Spleen (tissue), 11 donors: ENCODE results near the gene SKIC8. TPM values are rescaled to one million over a fixed set of nuclear protein-coding genes. Genes with fewer than 3 reads are reported as not detected.

ENCODE experiments used
- DNase-seq: peaks from one replicate; pipeline ENCODE4 v3.0.0-alpha.2; 2020
- H3K27ac ChIP-seq, 8 donors: fragments of 200-600 bp; sonication (generic) in 7 of 8; 1 replicate in 4 of 8; 2 replicates in 4 of 8; pipeline versions ENCODE4 v1.5.0 to v1.8.0; 2016 to 2021; ENCODE audit warnings: inconsistent platforms in 4 of 8, mild to moderate bottlenecking in 4 of 8, moderate library complexity in 1 of 8
- H3K27me3 ChIP-seq, 7 donors: fragments of 200-600 bp; sonication (generic) in 6 of 7; replicated peaks in 1 of 7; 1 replicate in 4 of 7; 2 replicates in 3 of 7; pipeline versions ENCODE4 v1.5.0 to v1.8.0; 2016 to 2021; ENCODE audit warnings: inconsistent platforms in 3 of 7, mild to moderate bottlenecking in 1 of 7
- H3K36me3 ChIP-seq, 6 donors: fragments of 200-600 bp; sonication (generic) in 5 of 6; 1 replicate in 4 of 6; 2 replicates in 2 of 6; pipeline versions ENCODE4 v1.5.0 to v1.8.0; 2016 to 2021; ENCODE audit warnings: inconsistent platforms in 2 of 6
- H3K4me1 ChIP-seq, 6 donors: fragments of 200-600 bp; sonication (generic) in 5 of 6; 1 replicate in 3 of 6; 2 replicates in 3 of 6; pipeline versions ENCODE4 v1.5.0 to v1.8.0; 2016 to 2021; ENCODE audit warnings: inconsistent platforms in 3 of 6
- H3K4me3 ChIP-seq, 8 donors: fragments of 200-600 bp; sonication (generic) in 7 of 8; 1 replicate in 4 of 8; 2 replicates in 4 of 8; pipeline versions ENCODE4 v1.5.0 to v1.8.0; 2016 to 2021; ENCODE audit warnings: inconsistent platforms in 4 of 8, mild to moderate bottlenecking in 4 of 8, moderate library complexity in 2 of 8
- H3K9me3 ChIP-seq, 8 donors: fragments of 200-600 bp; sonication (generic) in 7 of 8; 1 replicate in 4 of 8; 2 replicates in 4 of 8; pipeline versions ENCODE4 v1.5.0 to v1.8.0; 2016 to 2021; ENCODE audit warnings: inconsistent platforms in 4 of 8
- CTCF ChIP-seq, 11 experiments: fragments of 200-600 bp in 7 of 11; fragments of 450-650 bp in 4 of 11; sonication (generic) in 4 of 11; IDR thresholded peaks in 8 of 11; conservative IDR thresholded peaks in 3 of 11; 1 replicate in 7 of 11; 2 replicates in 4 of 11; pipeline versions ENCODE4 v1.4.0 to v1.8.0; 2016 to 2021; ENCODE audit warnings: antibody characterized with exemption in 11 of 11, inconsistent platforms in 4 of 11, mild to moderate bottlenecking in 1 of 11
- POLR2A ChIP-seq, 3 donors: fragments of 450-650 bp; IDR thresholded peaks; one replicate each; pipeline ENCODE4 v1.5.1; 2017; ENCODE audit warnings: antibody characterized with exemption in 3 of 3, mild to moderate bottlenecking in 1 of 3
- POLR2AphosphoS5 ChIP-seq, 3 donors: sonication (generic); formaldehyde crosslinking; IDR thresholded peaks; one replicate each; pipeline ENCODE4 v1.5.1; 2017; ENCODE audit warnings: antibody characterized with exemption in 3 of 3
- WGBS, 5 donors: extraction: QIAGEN DNeasy Blood & Tissue Kit in 3 of 5; methylation state at CpG; one replicate each; pipeline versions ENCODE4 v1.1.5 to v1.1.7; 2013 to 2018; 5-methylcytosine and 5-hydroxymethylcytosine counted together
- intact Hi-C: fragments of 100-400 bp; cut with DNase I; formaldehyde crosslinking; loops from one replicate; pipeline ENCODE4 v1.15.0; 2023; ENCODE audit warnings: low total_unique reads
- polyA plus RNA-seq, 3 donors: library from polyadenylated mRNA; stranded (reverse); fragments of 200-250 nt; gene quantifications; one replicate each; pipeline ENCODE4 v1.2.1, GENCODE V29; 2013
- total RNA-seq, 7 donors: library from RNA; depleted of rRNA in 3 of 7; stranded (reverse); fragments of >200 nt in 3 of 7; fragmentation: NEBNext Ultra II Directional in 4 of 7; extraction: Animal tissue kit (Norgen Biotek cat#: 25700) in 4 of 7; gene quantifications; one replicate each; pipeline versions ENCODE4 v1.1.0 to v1.2.1, GENCODE V29; 2016 to 2021
- donor health status: healthy with polysubstance abuse.
- donor health status: DM: no; HTN: no; CAD: no; lungs with moderate emphysema.
- donor health status: DM: no; HTN: no; CAD: no.
- donor health status: Bipolar disorder and iron deficiency.
- donor health status: healthy.
- donor health status: DM: no; HTN: no; CAD: no.
- donor health status: DM: yes; HTN: yes; CAD: no.

Gene SKIC8
- total and polyA plus RNA-seq, 10 donors: 33.3 to 60.6 (median 41.7) TPM

GRCh38 chr15:78321786-78322185 lies 22.4 kb upstream of the SKIC8 start:
- WGBS, 5 donors: 80 to 97% (median 86%) methylated on average over 4 of the region's 4 CpGs
- peak; percentile 58 for DNase-seq

DNA sequence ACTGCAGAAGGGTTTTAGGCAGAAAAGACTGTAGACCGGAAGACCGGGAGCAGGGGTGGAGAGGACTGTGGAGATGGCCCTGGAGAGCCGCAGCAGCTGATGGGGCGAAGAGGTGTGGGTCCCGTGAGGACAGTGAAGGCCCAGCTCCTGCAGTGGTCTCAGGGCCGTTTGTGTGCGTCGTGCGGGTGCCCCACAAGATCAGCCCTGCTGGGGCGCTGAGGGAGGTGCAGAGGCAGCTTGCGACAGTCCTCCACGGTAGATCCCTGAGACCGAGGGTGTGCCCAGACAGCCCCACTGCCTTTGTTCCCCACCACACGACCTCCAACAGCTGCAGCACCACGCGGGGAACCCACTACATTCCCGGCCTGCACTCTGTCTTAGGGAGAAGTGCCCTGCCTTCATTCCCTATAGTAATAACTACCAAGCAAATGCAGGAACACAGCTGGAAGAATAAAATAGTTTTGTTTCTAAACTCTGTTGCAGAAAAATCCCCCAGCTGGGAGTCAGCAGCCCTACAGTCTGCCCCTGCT lies 21.7 kb upstream of the SKIC8 start:
- peak; percentile 41 for DNase-seq

More at GRCh38 chr15:78321786-78322185, 22.4 kb upstream of the SKIC8 start:
- no peak overlapping the region for H3K4me3 ChIP-seq
- intact Hi-C loops: no loop called here
- peak overlapping the region in 4 of 8 donors; percentile 22 to 65 (median 49) for H3K27ac ChIP-seq
- TF ChIP-seq CTCF (IDR thresholded peaks at IDR 0.05 in 8 of 11, conservative IDR thresholded peaks at IDR 0.05 in 3 of 11): no peak
- no peak for TF ChIP-seq POLR2A (IDR thresholded peaks at IDR 0.05)
- TF ChIP-seq POLR2AphosphoS5 (IDR thresholded peaks at IDR 0.05): no peak
- H3K27me3 ChIP-seq: peaks cover 0 to 3% (median 0%) of the 10 kb centered on the region in 7 donors
- no peaks in the 10 kb centered on the region for H3K9me3 ChIP-seq
- no peaks in the 10 kb centered on the region for H3K36me3 ChIP-seq
- peaks cover 0 to 18% (median 0%) of the 10 kb centered on the region in 6 donors for H3K4me1 ChIP-seq

DNA sequence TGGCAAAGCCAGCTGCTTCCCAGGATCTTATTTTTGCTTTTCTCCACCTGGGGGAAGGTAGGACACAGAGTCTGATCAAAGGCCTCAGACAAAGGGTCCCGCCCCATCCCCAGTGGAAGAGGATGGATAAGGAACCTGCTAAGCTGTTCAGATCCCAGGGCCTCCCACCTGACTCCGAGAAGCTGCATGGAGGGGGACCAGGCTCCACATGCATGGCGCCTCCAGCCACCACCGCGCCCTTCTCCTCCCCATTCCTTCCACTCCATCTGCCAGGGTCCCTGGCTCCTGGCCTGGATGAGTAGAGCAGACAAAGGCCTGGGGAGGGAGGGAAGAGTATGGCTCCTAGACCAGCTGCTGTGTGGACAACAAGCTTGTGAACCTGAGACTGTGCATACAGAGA lies 20.8 kb upstream of the SKIC8 start:
- intact Hi-C loops: no loop called here
- Histone ChIP-seq H3K36me3 (no peaks in the 10 kb centered on the region), H3K27me3 (peaks cover 0 to 3% (median 0%) of the 10 kb centered on the region in 7 donors), H3K27ac (no peak overlapping the region), H3K4me3 (no peak overlapping the region), H3K9me3 (no peaks in the 10 kb centered on the region), H3K4me1 (peaks cover 0 to 18% (median 0%) of the 10 kb centered on the region in 6 donors)
- WGBS, 5 donors: 92 to 98% (median 95%) methylated on average over 5 of the region's 5 CpGs
- DNase-seq: peak; percentile 42
- TF ChIP-seq POLR2A (IDR thresholded peaks at IDR 0.05): no peak
- TF ChIP-seq CTCF (IDR thresholded peaks at IDR 0.05 in 8 of 11, conservative IDR thresholded peaks at IDR 0.05 in 3 of 11): no peak
- TF ChIP-seq POLR2AphosphoS5 (IDR thresholded peaks at IDR 0.05): no peak

More for the DNA sequence above, 21.7 kb upstream of the SKIC8 start:
- peaks cover 0 to 3% (median 0%) of the 10 kb centered on the region in 7 donors for H3K27me3 ChIP-seq
- peaks cover 0 to 18% (median 0%) of the 10 kb centered on the region in 6 donors for H3K4me1 ChIP-seq
- H3K4me3 ChIP-seq: no peak overlapping the region
- 73 to 89% (median 78%) methylated on average over 13 to 17 of the region's 17 CpGs for WGBS, 5 donors
- H3K27ac ChIP-seq: peak overlapping the region in 2 of 8 donors; percentile 35 to 65
- no peaks in the 10 kb centered on the region for H3K9me3 ChIP-seq
- H3K36me3 ChIP-seq: no peaks in the 10 kb centered on the region
- TF ChIP-seq POLR2A (IDR thresholded peaks at IDR 0.05) (no peak), POLR2AphosphoS5 (IDR thresholded peaks at IDR 0.05) (no peak), CTCF (IDR thresholded peaks at IDR 0.05 in 8 of 11, conservative IDR thresholded peaks at IDR 0.05 in 3 of 11) (no peak)
- intact Hi-C loops: no loop called here

- no peak overlapping the region for H3K4me3 ChIP-seq
- peaks cover 0 to 18% (median 0%) of the 10 kb centered on the region in 6 donors for H3K4me1 ChIP-seq
- TF ChIP-seq POLR2AphosphoS5 (IDR thresholded peaks at IDR 0.05): no peak
- no peak for TF ChIP-seq CTCF (IDR thresholded peaks at IDR 0.05 in 8 of 11, conservative IDR thresholded peaks at IDR 0.05 in 3 of 11)
- no peak for TF ChIP-seq POLR2A (IDR thresholded peaks at IDR 0.05)
- no peaks in the 10 kb centered on the region for H3K9me3 ChIP-seq
- H3K27me3 ChIP-seq: peaks cover 0 to 3% (median 0%) of the 10 kb centered on the region in 7 donors
- WGBS, 5 donors: 67 to 76% (median 70%) methylated on average over 9 to 10 of the region's 10 CpGs
- H3K27ac ChIP-seq: no peak overlapping the region
- peak; percentile 58 for DNase-seq
- intact Hi-C loops: no loop called here
- H3K36me3 ChIP-seq: no peaks in the 10 kb centered on the region
Observed at GRCh38 chr15:78319588-78319987, 20.2 kb upstream of the SKIC8 start.
